CD14-positive monocyte (primary cell): Measurements from ENCODE around the gene KMT2C. TPM values are rescaled to one million over a fixed set of nuclear protein-coding genes. Genes with fewer than 3 reads are reported as not detected.

Experiments used
- DNase-seq, 3 donors: peaks; one replicate each; pipeline ENCODE4 v3.0.0-alpha.2; 2011 to 2022
- H2AFZ ChIP-seq: 2 replicates; pipeline ENCODE4 v1.6.0; 2012; ENCODE audit warnings: mild to moderate bottlenecking, low read depth, low read length, inconsistent platforms; ENCODE audit not compliant: insufficient read depth, poor library complexity, severe bottlenecking
- H3K27ac ChIP-seq, 2 donors: 1 replicate in 1 of 2; 2 replicates in 1 of 2; pipeline ENCODE4 v1.5.1; 2012 to 2013; ENCODE audit warnings: low read length in 2 of 2, control low read depth in 1 of 2, inconsistent platforms in 1 of 2, low read depth in 1 of 2, mild to moderate bottlenecking in 1 of 2
- H3K27me3 ChIP-seq, 2 donors: one replicate each; pipeline versions ENCODE4 v1.6.0 to v1.6.1; 2011 to 2013; ENCODE audit warnings: low read length in 2 of 2; ENCODE audit not compliant: control insufficient read depth in 2 of 2, insufficient read depth in 2 of 2
- H3K36me3 ChIP-seq, 2 donors: replicated peaks in 1 of 2; 1 replicate in 1 of 2; 2 replicates in 1 of 2; pipeline versions ENCODE4 v1.5.1 to v1.6.1; 2012 to 2013; ENCODE audit warnings: low read length in 2 of 2, control low read depth in 1 of 2, inconsistent platforms in 1 of 2, mild to moderate bottlenecking in 1 of 2; ENCODE audit not compliant: insufficient read depth in 2 of 2, control insufficient read depth in 1 of 2
- H3K4me1 ChIP-seq, 2 donors: 1 replicate in 1 of 2; 2 replicates in 1 of 2; pipeline versions ENCODE4 v1.5.1 to v1.6.1; 2012 to 2013; ENCODE audit warnings: low read length in 2 of 2, control low read depth in 1 of 2, inconsistent platforms in 1 of 2, mild to moderate bottlenecking in 1 of 2, moderate library complexity in 1 of 2; ENCODE audit not compliant: insufficient read depth in 2 of 2, control insufficient read depth in 1 of 2
- H3K4me2 ChIP-seq: replicated peaks from 2 replicates; pipeline ENCODE3; 2012; ENCODE audit warnings: low read length, moderate library complexity, mild to moderate bottlenecking; ENCODE audit not compliant: poor library complexity, severe bottlenecking; ENCODE audit errors: extremely low read depth
- H3K4me3 ChIP-seq, 3 experiments: fragments of 200-600 bp in 1 of 3; sonication (generic) in 1 of 3; replicated peaks in 1 of 3; 1 replicate in 2 of 3; 2 replicates in 1 of 3; pipeline ENCODE4 v1.5.1; 2011 to 2013; ENCODE audit warnings: low read length in 3 of 3, mild to moderate bottlenecking in 3 of 3, control low read depth in 2 of 3, low read depth in 2 of 3, inconsistent platforms in 1 of 3, moderate library complexity in 1 of 3
- H3K79me2 ChIP-seq: 2 replicates; pipeline ENCODE4 v1.6.0; 2012; ENCODE audit warnings: mild to moderate bottlenecking, control low read depth, inconsistent platforms, low read length, moderate library complexity; ENCODE audit not compliant: insufficient read depth
- H3K9ac ChIP-seq: 2 replicates; pipeline ENCODE4 v1.6.0; 2017; ENCODE audit warnings: low read length, mild to moderate bottlenecking; ENCODE audit not compliant: insufficient read depth, poor library complexity, severe bottlenecking
- H3K9me3 ChIP-seq, 2 donors: replicated peaks in 1 of 2; 1 replicate in 1 of 2; 2 replicates in 1 of 2; pipeline versions ENCODE4 v1.5.1 to v1.6.1; 2012 to 2013; ENCODE audit warnings: low read length in 2 of 2, control low read depth in 1 of 2; ENCODE audit not compliant: control insufficient read depth in 1 of 2, insufficient read depth in 1 of 2
- H4K20me1 ChIP-seq: 2 replicates; pipeline ENCODE4 v1.6.0; 2012; ENCODE audit warnings: mild to moderate bottlenecking, low read length, control low read depth, moderate library complexity; ENCODE audit not compliant: insufficient read depth
- H3K27ac Mint-ChIP-seq, 7 donors: one replicate each; pipeline ENCODE4 v1.8.0; 2020; ENCODE audit warnings: mild to moderate bottlenecking in 7 of 7, mixed read lengths in 7 of 7, moderate library complexity in 6 of 7, inconsistent platforms in 2 of 7
- H3K27me3 Mint-ChIP-seq, 3 donors: one replicate each; pipeline ENCODE4 v1.8.0; 2021 to 2022; ENCODE audit warnings: low read depth in 3 of 3, mild to moderate bottlenecking in 3 of 3, mixed read lengths in 3 of 3, moderate library complexity in 3 of 3, inconsistent platforms in 1 of 3
- H3K36me3 Mint-ChIP-seq, 2 donors: one replicate each; pipeline ENCODE4 v1.8.0; 2020; ENCODE audit warnings: mixed read lengths in 2 of 2, inconsistent platforms in 1 of 2, mild to moderate bottlenecking in 1 of 2
- H3K4me1 Mint-ChIP-seq: one replicate; pipeline ENCODE4 v1.8.0; 2020; ENCODE audit warnings: mild to moderate bottlenecking, mixed read lengths
- H3K4me3 Mint-ChIP-seq, 2 donors: one replicate each; pipeline ENCODE4 v1.8.0; 2020; ENCODE audit warnings: mild to moderate bottlenecking in 2 of 2, mixed read lengths in 2 of 2, moderate library complexity in 1 of 2
- H3K9me3 Mint-ChIP-seq, 7 donors: one replicate each; pipeline ENCODE4 v1.8.0; 2020 to 2022; ENCODE audit warnings: mixed read lengths in 7 of 7, mild to moderate bottlenecking in 6 of 7, moderate library complexity in 6 of 7, inconsistent platforms in 2 of 7
- WGBS: methylation state at CpG from one replicate; pipeline ENCODE4 v1.1.5; 2013; ENCODE audit warnings: missing lambda C conversion rate; ENCODE audit not compliant: insufficient coverage; 5-methylcytosine and 5-hydroxymethylcytosine counted together
- intact Hi-C, 2 donors: fragments of 100-400 bp; cut with micrococcal nuclease; formaldehyde crosslinking; loops; one replicate each; pipeline versions ENCODE4 v1.15.0 to v1.15.1; 2023
- polyA minus RNA-seq: library from RNA; depleted of rRNA, polyadenylated mRNA; stranded (reverse); fragments of >200 nt; gene quantifications from 2 replicates; pipeline ENCODE4 v1.2.3, GENCODE V29; 2012
- polyA plus RNA-seq, 3 donors: library from polyadenylated mRNA; depleted of rRNA in 1 of 3; unstranded in 2 of 3; stranded (reverse) in 1 of 3; fragments of 300-500 nt in 2 of 3; fragments of >200 nt in 1 of 3; fragmentation: Illumina TruSeq in 2 of 3; gene quantifications; 1 replicate in 2 of 3; 2 replicates in 1 of 3; pipeline ENCODE4 v1.2.3, GENCODE V29; 2012 to 2021
- total RNA-seq, 12 experiments: library from RNA in 1 of 12; stranded (reverse) in 1 of 12; fragments of 120-200 nt in 1 of 12; gene quantifications; one replicate each; pipeline ENCODE4 v1.2.4 and lab custom pipeline; 2013 to 2026; ENCODE audit warnings: mixed read lengths in 6 of 12, inconsistent platforms in 1 of 12
- TF ChIP-seq, protein P1 (sequence below): fragments of 200-600 bp; IDR thresholded peaks from one replicate; pipeline ENCODE4 v1.8.0; 2022; ENCODE audit warnings: antibody characterized with exemption, mild to moderate bottlenecking

KMT2C gene
- total RNA-seq (2013), result 58.0 TPM
- polyA plus RNA-seq (10 to 100 TPM in 1 of 3 donors, 1 to 10 TPM in 2; 4.5 to 26.1 (median 7.3) TPM), polyA minus RNA-seq (41.4 and 46.7 TPM in 2 replicates), total RNA-seq (lab: John Stamatoyannopoulos, UW) (480 to 1,046 (median 592) reads per million in 11 experiments)

DNA sequence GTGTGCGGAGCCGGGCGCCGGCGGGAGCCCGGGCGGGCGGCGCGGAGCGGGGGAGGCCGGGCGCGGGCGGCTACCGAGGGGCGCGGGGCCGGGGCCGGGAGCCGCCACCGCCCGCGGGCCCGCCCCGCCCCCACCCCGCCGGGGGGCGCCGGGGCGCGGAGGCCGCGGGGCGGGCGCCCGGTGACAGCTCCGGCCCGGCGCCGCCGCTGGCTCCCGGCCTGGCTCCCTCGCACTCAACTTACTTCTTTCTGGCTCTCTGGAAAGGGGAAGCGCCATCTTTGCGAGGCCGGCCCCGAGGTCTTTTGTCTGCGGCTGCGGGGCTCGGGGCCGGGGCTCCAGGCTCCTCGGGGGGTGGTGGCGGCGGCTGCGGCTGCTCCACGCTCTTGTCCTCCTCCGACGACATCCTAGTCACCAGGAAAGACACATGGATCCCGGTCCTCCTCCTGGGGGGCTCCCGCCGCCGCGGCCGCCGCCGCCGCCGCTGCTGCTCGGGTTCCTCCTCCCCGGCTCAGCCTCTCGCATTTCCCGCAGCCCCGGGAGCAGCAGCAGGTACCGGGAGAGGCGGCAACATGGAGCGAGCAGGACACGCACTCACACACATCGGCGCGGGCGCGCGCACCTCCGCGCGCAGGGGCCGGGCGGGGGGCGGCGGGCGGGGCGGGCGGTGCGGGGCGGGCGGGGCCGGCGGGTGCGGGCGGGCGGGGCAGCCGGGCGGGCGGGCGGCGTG lies at the start of gene KMT2C:
Gene KMT2C (minus strand): TSS at position 620 of the 727 bp plus-strand sequence. CDS start 217 bp downstream, at position 403.
- peak within 1 kb of the TSS; percentile 92 to 94 for H3K4me3 Mint-ChIP-seq
- intact Hi-C loops, result no loop called here
- Histone ChIP-seq H4K20me1 (peaks cover 44% of the 10 kb centered on the region), H3K36me3 (no peaks in the 10 kb centered on the region), H2AFZ (peak within 1 kb of the TSS; percentile 81), H3K4me3 (peak within 1 kb of the TSS; percentile 83 to 95 (median 90)), H3K79me2 (peaks cover 51% of the 10 kb centered on the region), H3K9me3 (no peaks in the 10 kb centered on the region), H3K4me1 (peaks cover 12 to 32% of the 10 kb centered on the region in 2 donors), H3K27ac (peak within 1 kb of the TSS; percentile 74 to 86), H3K4me2 (peak within 1 kb of the TSS; percentile 76), H3K27me3 (no peaks in the 10 kb centered on the region), H3K9ac (peak within 1 kb of the TSS; percentile 82)
- peak; percentile 13 to 46 (median 44) for DNase-seq
- H3K4me1 Mint-ChIP-seq, result peaks cover 29% of the 10 kb centered on the region
- H3K9me3 Mint-ChIP-seq, result peaks cover 0 to 2% (median 0%) of the 10 kb centered on the region in 7 donors
- H3K36me3 Mint-ChIP-seq, result peaks cover 0 to 7% of the 10 kb centered on the region in 2 donors
- TF ChIP-seq, protein P1, sequence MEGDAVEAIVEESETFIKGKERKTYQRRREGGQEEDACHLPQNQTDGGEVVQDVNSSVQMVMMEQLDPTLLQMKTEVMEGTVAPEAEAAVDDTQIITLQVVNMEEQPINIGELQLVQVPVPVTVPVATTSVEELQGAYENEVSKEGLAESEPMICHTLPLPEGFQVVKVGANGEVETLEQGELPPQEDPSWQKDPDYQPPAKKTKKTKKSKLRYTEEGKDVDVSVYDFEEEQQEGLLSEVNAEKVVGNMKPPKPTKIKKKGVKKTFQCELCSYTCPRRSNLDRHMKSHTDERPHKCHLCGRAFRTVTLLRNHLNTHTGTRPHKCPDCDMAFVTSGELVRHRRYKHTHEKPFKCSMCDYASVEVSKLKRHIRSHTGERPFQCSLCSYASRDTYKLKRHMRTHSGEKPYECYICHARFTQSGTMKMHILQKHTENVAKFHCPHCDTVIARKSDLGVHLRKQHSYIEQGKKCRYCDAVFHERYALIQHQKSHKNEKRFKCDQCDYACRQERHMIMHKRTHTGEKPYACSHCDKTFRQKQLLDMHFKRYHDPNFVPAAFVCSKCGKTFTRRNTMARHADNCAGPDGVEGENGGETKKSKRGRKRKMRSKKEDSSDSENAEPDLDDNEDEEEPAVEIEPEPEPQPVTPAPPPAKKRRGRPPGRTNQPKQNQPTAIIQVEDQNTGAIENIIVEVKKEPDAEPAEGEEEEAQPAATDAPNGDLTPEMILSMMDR, result no peak
- H3K27ac Mint-ChIP-seq, result peak within 1 kb of the TSS; percentile 82 to 94 (median 93)
- H3K27me3 Mint-ChIP-seq, result peaks cover 1 to 5% (median 4%) of the 10 kb centered on the region in 3 donors
- under 1% methylated on average over 69 of the region's 107 CpGs for WGBS

DNA sequence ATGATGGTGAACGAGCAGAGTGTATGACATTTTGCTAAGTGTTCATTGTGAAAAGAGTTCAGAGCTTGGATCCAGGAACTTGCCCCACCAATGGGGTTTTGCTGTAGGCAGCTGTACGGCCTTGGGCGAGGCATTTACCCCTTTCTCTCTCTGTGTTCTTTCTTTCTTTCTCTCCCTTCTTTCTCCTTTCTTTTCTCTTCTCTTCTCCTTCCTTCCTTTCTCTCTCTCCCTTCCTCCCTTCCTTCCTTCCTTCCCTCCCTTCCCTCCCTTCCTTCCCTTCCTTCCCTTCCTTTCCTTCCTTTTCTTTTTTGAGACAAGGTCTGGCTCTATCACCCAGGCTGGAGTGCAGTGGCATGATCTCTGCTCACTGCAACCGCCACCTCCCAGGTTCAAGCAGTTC lies 45.3 kb upstream of the KMT2C start:
- H3K9me3 Mint-ChIP-seq, result peaks cover 0 to 3% (median 0%) of the 10 kb centered on the region in 7 donors
- Histone ChIP-seq H3K9ac (no peak overlapping the region), H3K4me1 (peaks cover 0 to 1% of the 10 kb centered on the region in 2 donors), H3K36me3 (no peaks in the 10 kb centered on the region), H2AFZ (no peak overlapping the region), H3K9me3 (no peaks in the 10 kb centered on the region), H3K4me3 (no peak overlapping the region), H3K27ac (no peak overlapping the region), H4K20me1 (no peaks in the 10 kb centered on the region), H3K4me2 (no peak overlapping the region), H3K79me2 (no peaks in the 10 kb centered on the region), H3K27me3 (no peaks in the 10 kb centered on the region)
- WGBS, result 96% methylated on average over 2 of the region's 4 CpGs
- intact Hi-C loops, result no loop called here
- H3K27ac Mint-ChIP-seq, result no peak overlapping the region
- TF ChIP-seq, protein P1, result no peak
- no peaks in the 10 kb centered on the region for H3K36me3 Mint-ChIP-seq
- peaks cover under 1% of the 10 kb centered on the region for H3K4me1 Mint-ChIP-seq
- H3K4me3 Mint-ChIP-seq, result no peak overlapping the region
- H3K27me3 Mint-ChIP-seq, result peaks cover 2 to 4% (median 3%) of the 10 kb centered on the region in 3 donors
- no peak for DNase-seq
